IPS-18c (cell line): ENCODE measurements around the gene TXK.

Experiments
- H3K4me3 ChIP-seq: 2 replicates; pipeline ENCODE4 v1.7.0; 2013; ENCODE audit warnings: low read depth, mild to moderate bottlenecking, low read length, moderate library complexity; ENCODE audit not compliant: insufficient read depth
- H3K9me3 ChIP-seq: one replicate; pipeline ENCODE4 v1.6.1; 2013; ENCODE audit warnings: mild to moderate bottlenecking, low read length, moderate library complexity; ENCODE audit not compliant: control insufficient read depth, insufficient read depth

TXK gene

GRCh38 chr4:48043504-48043903 lies 90.5 kb downstream of the TXK start:
- H3K9me3 ChIP-seq, result peaks cover 4% of the 10 kb centered on the region

GRCh38 chr4:48042979-48043461 lies 91.0 kb downstream of the TXK start:
- H3K4me3 ChIP-seq, result no peak overlapping the region
- H3K9me3 ChIP-seq, result peaks cover 4% of the 10 kb centered on the region

More at GRCh38 chr4:48043504-48043903, 90.5 kb downstream of the TXK start:
- no peak overlapping the region for H3K4me3 ChIP-seq

- Histone ChIP-seq H3K4me3 (no peak overlapping the region), H3K9me3 (peaks cover 4% of the 10 kb centered on the region)
Observed at GRCh38 chr4:48041535-48042137, 92.4 kb downstream of the TXK start.

GRCh38 chr4:48039561-48039960 lies 94.5 kb downstream of the TXK start:
- Histone ChIP-seq H3K9me3 (peaks cover under 1% of the 10 kb centered on the region), H3K4me3 (no peak overlapping the region)

- no peak overlapping the region for H3K4me3 ChIP-seq
- no peaks in the 10 kb centered on the region for H3K9me3 ChIP-seq
Observed at GRCh38 chr4:48038666-48039065, 95.4 kb downstream of the TXK start.

- H3K4me3 ChIP-seq, result no peak overlapping the region
Observed at GRCh38 chr4:48037117-48037462, 97.0 kb downstream of the TXK start.

GRCh38 chr4:48035952-48036351 lies 98.1 kb downstream of the TXK start:
- Histone ChIP-seq H3K9me3 (no peaks in the 10 kb centered on the region), H3K4me3 (no peak overlapping the region)

More at GRCh38 chr4:48037117-48037462, 97.0 kb downstream of the TXK start:
- no peaks in the 10 kb centered on the region for H3K9me3 ChIP-seq

GRCh38 chr4:48033825-48034413 lies 100.1 kb downstream of the TXK start:
- Histone ChIP-seq H3K9me3 (no peaks in the 10 kb centered on the region), H3K4me3 (no peak overlapping the region)

GRCh38 chr4:48033412-48033811 lies 100.6 kb downstream of the TXK start:
- H3K4me3 ChIP-seq, result no peak overlapping the region
- no peaks in the 10 kb centered on the region for H3K9me3 ChIP-seq

- no peaks in the 10 kb centered on the region for H3K9me3 ChIP-seq
- no peak overlapping the region for H3K4me3 ChIP-seq
Observed at GRCh38 chr4:48032721-48033120, 101.3 kb downstream of the TXK start.

- Histone ChIP-seq H3K9me3 (no peaks in the 10 kb centered on the region), H3K4me3 (no peak overlapping the region)
Observed at GRCh38 chr4:48031802-48032525, 102.1 kb downstream of the TXK start.

- Histone ChIP-seq H3K9me3 (no peaks in the 10 kb centered on the region), H3K4me3 (no peak overlapping the region)
Observed at GRCh38 chr4:48030470-48030869, 103.6 kb downstream of the TXK start.

- Histone ChIP-seq H3K4me3 (no peak overlapping the region), H3K9me3 (no peaks in the 10 kb centered on the region)
Observed at GRCh38 chr4:48028696-48029095, 105.4 kb downstream of the TXK start.

- H3K4me3 ChIP-seq, result no peak overlapping the region
- H3K9me3 ChIP-seq, result no peaks in the 10 kb centered on the region
Observed at GRCh38 chr4:48027653-48028052, 106.4 kb downstream of the TXK start.

GRCh38 chr4:48025005-48025404 lies 109.0 kb downstream of the TXK start:
- no peak overlapping the region for H3K4me3 ChIP-seq
- no peaks in the 10 kb centered on the region for H3K9me3 ChIP-seq

GRCh38 chr4:48024522-48024921 lies 109.5 kb downstream of the TXK start:
- Histone ChIP-seq H3K4me3 (no peak overlapping the region), H3K9me3 (no peaks in the 10 kb centered on the region)

- no peak overlapping the region for H3K4me3 ChIP-seq
- H3K9me3 ChIP-seq, result no peaks in the 10 kb centered on the region
Observed at GRCh38 chr4:48022192-48022799, 111.8 kb downstream of the TXK start.

- H3K9me3 ChIP-seq, result no peaks in the 10 kb centered on the region
- H3K4me3 ChIP-seq, result no peak overlapping the region
Observed at GRCh38 chr4:48021100-48021499, 113.0 kb downstream of the TXK start.
